Fibroblast of the aortic adventitia (primary cell): ENCODE data around the gene EHD4. TPM values are rescaled to one million over a fixed set of nuclear protein-coding genes. Genes with fewer than 3 reads are reported as not detected.

ENCODE experiments used
- DNase-seq: peaks from one replicate; pipeline ENCODE4 v3.0.0-alpha.2; 2010; ENCODE audit warnings: low read depth
- H3K4me3 ChIP-seq: 2 replicates; pipeline ENCODE4 v1.5.1; 2011; ENCODE audit warnings: low read depth, mild to moderate bottlenecking, control low read depth, low read length, moderate library complexity
- CTCF ChIP-seq: IDR thresholded peaks from 2 replicates; pipeline ENCODE4 v1.5.1; 2011; ENCODE audit warnings: mild to moderate bottlenecking, low read length, control low read depth, inconsistent platforms; ENCODE audit not compliant: insufficient read depth
- total RNA-seq: library from RNA; depleted of rRNA; stranded (reverse); fragments of >200 nt; gene quantifications from 2 replicates; pipeline ENCODE4 v1.2.3, GENCODE V29; 2012; ENCODE audit warnings: low replicate concordance

EHD4 gene
- total RNA-seq, 1 donor, result 10.8 TPM

DNA sequence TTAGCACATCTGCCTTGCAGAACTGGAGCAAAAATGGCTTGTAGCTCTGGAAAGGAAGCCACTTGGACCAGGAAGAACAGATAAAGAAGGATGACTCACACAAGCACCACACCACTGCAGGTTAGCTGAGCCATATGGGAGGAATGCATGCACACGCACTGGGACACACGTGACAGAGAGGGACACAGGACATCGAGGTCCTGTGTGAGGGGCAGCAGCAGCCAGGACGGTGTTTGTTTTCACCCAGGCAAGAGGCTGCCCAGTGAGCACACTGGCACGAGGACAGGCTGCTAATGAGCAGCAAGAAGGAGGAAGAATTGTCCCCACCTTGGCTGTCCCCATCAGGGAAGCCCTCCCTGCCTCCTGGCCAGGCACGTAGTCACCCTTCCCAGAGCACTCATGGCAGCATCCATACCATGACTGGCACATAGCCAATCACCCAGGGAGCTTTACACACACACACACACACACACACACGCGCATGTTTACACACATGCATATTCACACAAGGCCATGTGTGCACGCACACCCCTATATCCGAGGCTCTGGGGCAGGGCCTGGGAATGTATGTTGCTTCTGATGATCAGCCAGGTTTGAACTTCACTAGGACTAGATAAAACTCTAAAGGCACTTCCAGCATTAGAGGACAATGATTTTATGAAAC is 54.5 kb downstream of the EHD4 start:
- TF ChIP-seq CTCF, result no peak
- peak; percentile 83 for DNase-seq
- no peak overlapping the region for H3K4me3 ChIP-seq

- no peak for TF ChIP-seq CTCF
- no peak overlapping the region for H3K4me3 ChIP-seq
- DNase-seq, result no peak
Observed at GRCh38 chr15:41915255-41915994, 56.9 kb downstream of the EHD4 start.

DNA sequence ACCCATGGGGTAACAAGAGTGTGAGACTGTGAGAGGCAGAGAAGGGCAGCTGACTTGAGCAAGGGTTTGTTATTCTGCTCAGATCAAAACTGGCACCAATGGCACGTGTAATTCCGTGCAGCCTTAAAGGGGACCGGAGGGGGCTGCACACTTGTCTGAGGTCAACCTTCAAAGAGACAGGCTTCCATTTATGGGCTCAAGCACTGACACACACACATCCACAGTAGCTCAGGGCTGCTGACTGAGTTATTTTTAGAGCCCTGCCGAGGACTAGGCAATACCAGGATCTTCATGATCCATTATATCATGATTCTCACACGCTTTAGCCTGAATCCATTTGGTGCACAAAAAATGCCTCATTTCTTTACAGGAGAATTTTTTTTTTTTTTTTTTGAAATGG is 57.9 kb downstream of the EHD4 start:
- H3K4me3 ChIP-seq, result no peak overlapping the region
- DNase-seq, result no peak

DNA sequence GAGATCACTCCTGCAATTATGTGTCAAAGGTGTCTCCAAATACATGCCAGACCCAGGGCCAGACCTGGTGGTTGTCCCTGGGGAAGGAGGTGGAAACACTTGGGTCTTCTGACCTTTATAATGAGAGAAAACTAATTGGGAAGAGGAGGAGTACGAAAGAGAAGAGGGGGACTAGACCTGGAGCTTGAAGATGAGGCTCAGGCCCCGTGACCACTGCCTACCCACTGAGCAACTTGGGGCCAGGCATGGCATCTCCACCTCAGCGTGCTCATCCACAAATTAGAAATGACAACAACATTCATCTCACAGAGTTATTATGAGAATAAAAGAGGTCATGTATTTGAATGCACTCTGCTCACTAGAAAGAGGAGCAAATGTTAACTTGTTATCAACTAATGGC is 59.1 kb downstream of the EHD4 start:
- DNase-seq, result no peak
- TF ChIP-seq CTCF, result no peak
- H3K4me3 ChIP-seq, result no peak overlapping the region

More for the DNA sequence above, 57.9 kb downstream of the EHD4 start:
- no peak for TF ChIP-seq CTCF

DNA sequence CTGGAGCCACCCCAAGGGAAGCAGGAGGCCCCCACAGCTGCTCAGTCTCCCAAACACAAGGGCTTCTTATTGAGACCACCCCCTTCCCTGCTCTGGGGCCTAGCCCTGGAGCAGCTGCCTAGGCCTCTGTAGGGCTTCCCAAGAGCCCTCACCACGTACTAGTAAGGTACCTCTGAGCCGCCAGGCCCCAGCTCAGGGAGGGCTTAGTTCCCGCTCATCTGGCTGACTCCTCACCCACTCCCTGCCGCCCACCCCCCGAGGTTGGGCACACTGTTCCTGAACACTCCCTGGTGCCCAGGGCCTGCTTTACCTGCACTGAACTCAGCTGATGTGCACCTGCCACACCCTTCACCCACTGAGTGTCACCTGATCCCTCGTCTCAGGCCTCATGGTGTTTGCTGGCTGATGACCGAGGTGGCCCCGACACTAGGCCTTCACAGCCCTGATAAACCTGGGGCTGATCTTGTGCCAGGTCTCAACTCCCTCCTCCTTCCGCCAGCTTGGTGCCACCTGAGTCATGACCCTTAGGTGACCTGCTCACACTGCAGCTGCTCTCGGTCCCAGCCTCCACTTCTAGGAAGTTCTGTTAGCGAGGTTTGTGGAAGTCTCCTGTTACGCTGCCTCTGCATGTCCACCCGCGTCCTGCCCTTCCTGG is 60.5 kb downstream of the EHD4 start:
- DNase-seq, result no peak
- H3K4me3 ChIP-seq, result no peak overlapping the region
- no peak for TF ChIP-seq CTCF

DNA sequence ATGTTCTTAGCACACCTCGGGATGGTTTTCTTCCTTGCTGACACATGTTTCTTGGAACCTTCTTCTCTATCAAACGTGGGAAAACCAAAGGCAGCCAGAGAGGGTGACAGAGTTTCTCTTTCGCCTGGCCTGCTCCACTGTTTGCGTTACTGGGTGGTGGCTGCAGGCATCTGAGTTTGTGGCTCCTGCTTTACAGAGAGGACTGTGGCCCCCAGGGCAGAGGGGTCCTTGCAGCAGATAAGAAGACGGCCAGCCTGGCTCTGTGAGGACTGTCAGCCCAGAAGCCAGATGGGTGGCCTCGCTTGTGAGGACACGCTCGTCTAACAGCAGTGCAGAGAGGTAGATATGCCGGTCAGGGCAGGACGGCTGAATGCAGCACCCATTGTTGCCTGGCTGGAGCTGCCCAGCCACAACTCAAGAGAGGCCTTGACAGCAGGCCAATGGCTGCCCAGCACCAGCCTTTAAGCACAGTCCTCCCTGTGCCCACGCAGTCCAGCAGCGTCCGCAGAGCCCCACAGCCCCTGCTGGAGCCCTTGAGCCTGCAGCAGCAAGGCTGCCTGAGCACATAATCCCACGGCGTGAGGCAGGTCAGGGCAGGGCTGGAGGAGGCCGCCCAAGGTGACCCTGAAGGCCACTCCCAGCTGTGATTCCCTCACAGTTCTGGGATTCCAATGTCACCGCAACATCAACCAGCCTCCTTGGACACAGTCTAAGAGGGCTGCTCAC is 63.5 kb downstream of the EHD4 start:
- DNase-seq, result no peak
- no peak overlapping the region for H3K4me3 ChIP-seq
- TF ChIP-seq CTCF, result no peak
